ENCODE results near the gene HDHD5. TPM values are rescaled to one million over a fixed set of nuclear protein-coding genes. Genes with fewer than 3 reads are reported as not detected.

HDHD5 gene
- total and polyA plus RNA-seq, 2 of the 13 experiments (the other 11 are each of a cell fraction or from before 2014, with no cell fraction given) = not detected

DNA sequence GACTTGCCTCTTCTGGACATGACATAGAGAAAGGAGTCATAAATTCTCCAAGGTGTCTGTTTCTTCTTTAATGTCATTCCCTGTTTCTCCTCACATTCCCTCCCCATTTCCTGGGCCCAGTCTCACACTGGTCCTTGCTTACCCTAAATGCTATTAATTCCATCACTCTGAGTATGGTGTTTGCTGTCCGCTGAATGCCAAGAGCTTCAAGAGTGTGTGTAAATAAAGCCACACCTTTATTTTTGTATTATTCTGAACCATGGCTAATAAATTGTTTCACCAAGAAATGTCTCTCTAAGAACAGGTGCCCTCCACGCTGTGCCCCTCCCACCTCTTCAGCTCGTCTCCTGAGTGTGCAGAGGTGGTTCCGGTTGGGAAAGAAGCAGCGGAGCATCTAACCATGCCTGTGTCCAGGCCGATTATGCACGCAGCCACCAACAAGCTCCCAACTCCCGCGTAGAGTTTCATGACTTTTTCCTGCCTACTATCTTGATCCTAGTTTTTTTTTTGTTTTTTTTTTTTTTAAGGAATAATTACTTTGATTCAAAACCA is 46.5 kb downstream of the HDHD5 start:
- ChIA-PET CTCF (ENCODE audit: low intra/inter-chr PET ratio, low total read pairs) (no interaction called here), POLR2A (no interaction called here)
- ATAC-seq (no peak), FAIRE-seq (no peak), DNase-seq (ENCODE audit: low spot score) (no peak)
- TF ChIP-seq ZNF772 (CRISPR knock-in tag; IDR thresholded peaks at IDR 0.05) = no peak
- TF ChIP-seq CCDC6 (CRISPR knock-in tag; IDR thresholded peaks at IDR 0.05) = no peak
- TF ChIP-seq ELF4 (CRISPR knock-in tag; IDR thresholded peaks at IDR 0.05; ENCODE audit: borderline replicate concordance) = no peak
- no peak for TF ChIP-seq ZNF558 (CRISPR knock-in tag; IDR thresholded peaks at IDR 0.05; ENCODE audit: borderline replicate concordance)
- no peak for TF ChIP-seq POLR2AphosphoS2 (IDR thresholded peaks at IDR 0.05; ENCODE audit: low read depth, low read length)
- TF ChIP-seq FOXA3 (CRISPR knock-in tag; IDR thresholded peaks at IDR 0.05) = no peak
- no peak for TF ChIP-seq CBX2 (IDR thresholded peaks at IDR 0.05; ENCODE audit: low read depth, low read length)
- no peak for TF ChIP-seq CBX2 (CRISPR knock-in tag; IDR thresholded peaks at IDR 0.05; ENCODE audit: low read depth)
- no peak for TF ChIP-seq ZNF670 (CRISPR knock-in tag; IDR thresholded peaks at IDR 0.05; ENCODE audit: borderline replicate concordance)
- no peak for TF ChIP-seq SRY (CRISPR knock-in tag; IDR thresholded peaks at IDR 0.05)
- TF ChIP-seq ZNF12 (CRISPR knock-in tag; IDR thresholded peaks at IDR 0.05) = no peak
- Histone ChIP-seq H3K4me2 (ENCODE audit: low read depth, low read length) (no peak overlapping the region), H3K27me3 (ENCODE audit: control insufficient read depth in 1 of 2, insufficient read depth in 2 of 2, low read length in 2 of 2) (peaks cover 3 to 25% of the 10 kb centered on the region in 2 experiments; a peak in 3 of 5 replicates), H3K36me3 (replicated peaks in 1 of 2; ENCODE audit: control insufficient read depth in 1 of 2, insufficient read depth in 2 of 2, low read length in 2 of 2) (no peaks in the 10 kb centered on the region), H3K9me3 (ENCODE audit: low read length) (no peaks in the 10 kb centered on the region), H3K4me1 (ENCODE audit: insufficient read depth, low read length) (no peaks in the 10 kb centered on the region), H4K20me1 (ENCODE audit: insufficient read depth, low read length) (no peaks in the 10 kb centered on the region), H3K9ac (ENCODE audit: insufficient read depth, low read depth, low read length) (no peak overlapping the region), H2AFZ (ENCODE audit: low read length) (no peak overlapping the region), H3K79me2 (ENCODE audit: insufficient read depth, low read length) (no peaks in the 10 kb centered on the region), H3K4me3 (replicated peaks in 1 of 3; ENCODE audit: insufficient read depth in 1 of 3, low read depth in 2 of 3, low read length in 3 of 3) (no peak overlapping the region), H3K27ac (ENCODE audit: extremely low read length, insufficient read depth, low read length) (no peak overlapping the region)
- intact Hi-C loops (cut with micrococcal nuclease; ENCODE audit: unreplicated experiment) = no loop called here
- in situ Hi-C loops (cut with HindIII; ENCODE audit: extremely low pct_ligation_motif_present, low pct_unique_long_range_greater_than_20kb) = no loop called here
- 23% methylated on average over 9 of the region's 9 CpGs for WGBS (ENCODE audit: low lambda C conversion rate)
- no TSS peak for BruUV-seq (replicated peaks)

Data from HepG2 (cell line).